Activated CD8-positive, alpha-beta memory T cell treated with anti-CD3 and anti-CD28 coated beads, Interleukin-2, amount 50 U/mL, for 4 hours (primary cell): ENCODE data around the gene ANK3.

Experiments used
- DNase-seq: peaks from one replicate; pipeline ENCODE4 v3.0.0-alpha.2; 2020

Gene ANK3

DNA sequence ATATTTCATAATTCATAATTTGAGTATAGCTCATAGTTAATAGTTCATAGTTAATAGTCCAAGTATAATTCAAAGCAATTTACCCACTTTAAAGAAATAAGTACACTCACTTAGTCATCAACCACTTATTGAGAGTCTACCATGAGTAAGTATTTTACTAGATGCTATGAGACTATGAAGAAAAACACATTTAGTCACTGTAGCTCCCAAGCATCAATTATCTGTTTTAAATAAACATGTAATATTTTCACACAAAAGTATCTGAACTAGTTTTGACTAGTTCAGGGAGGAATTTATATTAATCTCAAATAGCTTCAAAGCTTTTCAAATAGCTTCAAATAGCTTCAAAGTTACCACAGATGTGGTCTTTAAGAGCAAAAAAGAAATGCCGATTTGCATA, 119.2 kb downstream of the ANK3 start:
- DNase-seq = no peak

DNA sequence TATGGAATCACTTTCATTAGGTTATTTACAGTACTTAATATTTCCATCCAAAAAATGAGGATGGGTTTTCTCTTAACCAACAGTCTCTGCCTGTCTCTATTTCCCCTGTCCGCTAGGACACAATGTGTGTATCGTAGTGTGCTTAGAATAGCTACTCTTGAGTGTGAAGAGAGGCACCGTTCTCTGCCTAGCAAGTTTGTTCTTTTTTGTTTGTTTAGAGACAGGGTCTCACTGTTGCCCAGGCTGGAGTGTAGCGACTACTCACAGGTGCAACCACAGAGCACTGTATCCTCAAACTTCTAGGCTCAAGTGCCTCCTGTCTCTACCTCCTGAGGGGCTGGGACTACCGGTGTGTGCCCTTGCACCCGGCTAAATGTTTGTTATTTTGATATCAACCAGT, 121.9 kb downstream of the ANK3 start:
- DNase-seq = no peak

DNA sequence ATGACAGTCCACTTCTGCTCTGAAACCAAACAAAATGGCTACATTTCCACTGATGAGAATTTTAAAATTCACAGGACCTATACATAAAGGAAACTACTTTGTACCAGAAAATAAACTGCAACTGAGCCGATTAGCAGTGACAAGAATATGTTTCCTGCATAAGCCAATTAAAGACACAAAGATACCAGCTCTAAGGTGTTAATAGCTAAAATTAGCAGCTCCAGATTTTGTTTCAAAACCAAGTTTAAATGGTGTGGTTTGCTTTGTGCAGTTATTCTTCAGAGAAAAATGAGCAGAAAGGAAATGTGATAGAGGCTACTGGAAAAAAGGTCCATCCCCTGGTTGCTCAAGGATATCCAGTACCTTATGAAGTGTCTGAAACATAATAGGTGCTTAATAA, 123.2 kb downstream of the ANK3 start:
- DNase-seq = no peak

DNA sequence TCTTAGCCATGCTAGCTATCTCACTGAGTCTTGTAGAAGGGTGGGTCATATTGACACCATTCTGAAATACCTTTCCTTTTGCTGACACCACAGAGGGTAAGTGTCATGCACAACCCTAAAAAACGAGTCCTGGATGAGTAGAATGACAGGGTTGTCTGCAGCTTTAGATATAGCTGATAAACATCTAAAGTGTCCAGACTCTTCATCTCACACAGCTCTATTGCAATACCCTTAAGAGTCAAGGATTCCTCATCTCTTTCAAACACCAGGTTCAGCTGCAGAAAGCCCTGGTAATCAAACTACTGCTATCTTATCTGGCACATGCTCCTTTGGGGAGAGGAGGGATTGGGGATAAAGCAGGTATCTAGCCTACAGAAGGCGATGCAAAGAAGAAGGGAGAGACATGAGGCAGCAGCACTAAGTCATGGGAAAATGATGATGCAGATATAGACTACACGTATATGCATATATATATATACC, 127.0 kb downstream of the ANK3 start:
- DNase-seq = no peak

DNA sequence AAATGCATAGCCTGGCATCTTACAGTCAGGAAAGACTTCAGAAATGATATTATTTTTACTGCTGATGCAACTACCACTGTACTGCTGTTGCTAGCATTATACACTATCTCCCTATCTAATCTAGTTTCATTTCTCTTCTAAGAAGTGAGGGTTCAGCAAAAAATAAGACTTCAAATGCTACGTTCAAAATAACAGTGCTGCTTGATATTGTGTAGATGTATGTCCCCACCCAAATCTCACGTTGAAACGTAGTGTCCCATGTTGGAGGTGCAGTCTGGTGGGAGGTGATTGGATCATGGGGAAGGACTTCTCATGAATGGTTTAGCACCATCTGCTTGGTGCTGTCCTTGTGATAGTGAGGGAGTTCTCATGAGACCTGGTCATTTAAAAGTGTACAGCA, 129.4 kb downstream of the ANK3 start:
- no peak for DNase-seq

DNA sequence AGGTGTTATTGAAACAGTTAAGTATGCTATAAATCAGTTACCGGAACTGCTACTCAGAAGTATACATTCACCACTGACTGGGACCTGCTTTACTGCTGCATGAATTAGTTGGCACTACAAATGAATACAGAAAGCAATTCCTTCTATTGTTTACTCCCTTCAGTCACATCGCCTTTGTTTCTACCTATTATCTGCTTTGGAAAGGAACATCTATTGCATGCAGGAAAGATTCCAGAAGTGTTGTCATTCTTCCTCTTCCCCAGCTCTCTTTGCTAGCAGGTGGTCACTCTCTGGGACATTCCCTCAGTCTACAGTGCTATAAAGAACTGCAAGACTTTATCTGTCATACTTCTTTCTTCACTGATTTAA, 131.3 kb downstream of the ANK3 start:
- DNase-seq = no peak

DNA sequence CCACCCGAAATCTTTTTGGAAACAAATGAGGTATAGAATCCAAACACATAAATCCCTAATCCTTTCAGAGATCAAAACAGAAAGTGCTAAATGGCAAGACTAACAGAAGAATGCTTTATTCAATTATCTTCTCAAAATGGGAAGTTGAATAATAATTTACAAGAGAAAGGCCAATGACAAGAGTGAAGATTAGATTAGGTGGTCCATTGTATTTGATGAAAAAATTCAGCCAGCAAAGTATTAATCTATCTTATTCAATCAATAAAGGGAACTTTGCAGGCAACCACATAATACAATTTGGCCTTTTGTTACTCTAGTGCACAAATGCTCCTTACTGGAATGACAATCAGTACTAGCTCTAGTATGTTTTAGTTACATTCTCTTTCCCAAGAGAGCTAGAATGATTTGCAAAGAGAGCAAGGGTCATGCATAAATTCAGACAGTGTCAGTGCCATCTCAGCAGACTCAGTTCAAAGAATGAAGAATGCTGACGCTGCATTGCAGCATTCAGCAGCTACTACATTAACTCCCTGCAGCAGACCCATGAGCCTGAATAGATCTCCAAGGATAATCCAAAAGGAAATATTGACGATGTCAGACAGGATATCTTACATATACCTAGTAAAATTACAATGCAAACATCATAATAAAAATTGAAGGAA, 131.8 kb downstream of the ANK3 start:
- no peak for DNase-seq

GRCh38 chr10:60254776-60255175, 134.9 kb downstream of the ANK3 start:
- DNase-seq = no peak

DNA sequence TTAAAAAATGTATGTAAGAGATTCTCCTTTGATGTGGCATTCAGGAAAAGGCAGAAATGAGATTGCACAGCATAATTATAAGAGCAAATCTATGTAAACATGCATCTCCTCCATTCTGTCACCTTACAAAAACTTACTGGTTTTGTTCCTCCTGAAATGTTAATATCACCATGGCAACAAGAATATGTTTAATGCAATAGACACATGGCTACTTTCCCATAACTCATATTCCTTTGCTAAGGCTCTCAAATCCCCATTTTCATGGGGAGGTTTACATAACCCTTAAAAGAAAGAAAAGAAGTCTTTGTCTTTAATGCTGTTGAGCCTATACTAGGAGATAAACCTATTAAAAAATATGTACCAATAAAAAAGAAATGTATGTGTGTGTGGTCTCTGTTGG, 136.2 kb downstream of the ANK3 start:
- DNase-seq = no peak

DNA sequence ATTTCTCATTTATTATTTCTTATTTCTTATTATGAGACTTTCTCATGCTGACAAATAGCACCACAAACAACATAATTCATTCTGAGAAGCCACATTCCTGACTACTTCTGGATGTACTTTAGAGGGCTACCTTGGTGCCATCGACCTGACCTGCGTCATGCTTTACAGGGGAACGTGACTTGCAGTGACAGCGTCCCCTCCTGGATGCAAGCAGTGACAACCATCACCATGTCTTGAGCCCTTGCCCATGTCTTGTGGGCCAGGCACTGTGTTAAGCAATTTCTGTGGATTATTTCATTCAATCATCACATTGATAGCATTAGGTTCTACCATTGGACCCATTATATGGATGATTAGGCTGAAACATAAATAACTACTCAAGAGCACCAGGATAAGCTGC, 137.0 kb downstream of the ANK3 start:
- DNase-seq = no peak

DNA sequence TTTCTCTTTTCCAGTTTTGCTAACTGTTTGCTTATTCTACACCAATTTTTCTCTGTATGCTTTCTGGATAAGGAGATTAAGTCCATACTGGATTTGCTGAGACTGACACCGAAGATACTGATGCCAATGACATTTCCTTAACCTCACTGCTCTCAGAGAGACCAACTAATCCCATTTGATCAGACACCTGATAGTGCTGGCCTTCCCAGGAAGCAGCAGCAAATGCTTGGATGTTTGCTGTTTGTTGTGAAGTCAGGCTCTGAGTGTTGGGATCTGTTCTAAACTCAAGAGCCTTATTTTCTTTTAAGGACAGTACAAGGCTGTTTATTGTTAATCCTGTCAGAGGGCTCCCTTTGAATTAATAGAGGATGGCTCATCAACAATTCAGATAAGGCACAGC, 143.3 kb downstream of the ANK3 start:
- DNase-seq = no peak

GRCh38 chr10:60239228-60239627, 150.4 kb downstream of the ANK3 start:
- DNase-seq = no peak

DNA sequence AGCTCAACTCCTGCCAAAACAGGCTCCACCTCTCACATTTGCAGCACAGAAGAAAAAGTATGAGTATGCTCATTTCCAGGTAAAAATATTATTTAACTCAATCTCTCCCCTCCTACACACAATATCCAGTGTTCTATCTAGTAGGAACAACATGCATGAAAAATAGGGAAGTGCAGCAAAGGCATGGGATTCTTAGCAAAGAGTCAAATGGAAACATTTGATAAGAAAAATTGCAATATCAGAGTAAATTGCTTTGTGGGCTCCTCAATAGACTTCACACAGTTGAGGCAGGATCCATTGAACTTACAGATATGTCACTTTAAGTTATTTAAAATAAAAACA, 150.9 kb downstream of the ANK3 start:
- DNase-seq = no peak

GRCh38 chr10:60237977-60238758, 151.5 kb downstream of the ANK3 start:
- DNase-seq = no peak

DNA sequence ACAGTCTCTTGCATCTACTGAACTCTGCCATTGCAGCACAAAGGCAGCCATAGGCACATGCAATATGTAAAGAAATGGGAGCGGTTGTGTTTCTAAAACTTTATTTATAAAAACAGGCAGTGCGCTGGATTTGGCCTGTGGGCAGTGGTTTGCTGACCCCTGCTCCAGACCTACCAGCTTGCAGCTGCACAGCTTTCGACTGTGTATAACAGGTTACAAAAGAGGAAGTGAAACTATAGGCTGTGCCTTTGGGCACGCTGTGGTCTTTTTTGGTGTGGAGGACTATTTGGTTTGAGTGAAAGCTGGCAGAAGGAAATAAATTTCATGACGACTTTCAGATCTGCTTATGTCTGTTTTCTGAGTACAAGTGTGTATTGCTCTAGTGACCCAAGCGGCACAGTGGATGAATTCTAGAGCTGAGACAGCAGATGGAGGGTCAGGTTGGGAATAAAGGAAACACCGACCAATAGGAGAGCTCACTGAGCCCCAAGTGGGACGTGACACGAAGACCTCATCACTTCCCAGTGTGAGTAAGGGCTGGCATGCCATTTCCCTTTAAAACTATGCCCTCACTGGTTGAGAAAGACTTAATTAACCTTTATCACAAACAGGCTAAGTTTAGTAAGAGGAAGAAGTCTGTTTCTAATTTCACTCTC, 152.7 kb downstream of the ANK3 start:
- DNase-seq = no peak

DNA sequence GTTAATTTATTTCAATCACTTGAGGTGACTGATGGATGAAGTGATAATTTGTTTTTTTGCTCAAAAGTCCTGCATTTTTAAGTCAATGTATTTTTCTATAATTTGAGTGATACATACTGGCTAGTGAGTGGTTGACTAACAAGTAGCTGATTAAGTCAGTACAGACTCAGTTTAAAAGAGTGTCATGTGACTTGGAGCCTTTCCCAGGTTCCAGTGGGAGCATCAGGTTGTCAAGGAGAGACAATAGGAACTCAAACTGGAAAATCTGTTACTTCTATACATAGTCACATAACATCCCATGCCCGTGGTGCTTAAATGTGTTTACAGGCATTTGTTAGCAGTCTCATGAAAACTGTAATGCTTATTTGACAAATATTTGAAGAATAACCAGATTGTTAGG, 154.7 kb downstream of the ANK3 start:
- no peak for DNase-seq

DNA sequence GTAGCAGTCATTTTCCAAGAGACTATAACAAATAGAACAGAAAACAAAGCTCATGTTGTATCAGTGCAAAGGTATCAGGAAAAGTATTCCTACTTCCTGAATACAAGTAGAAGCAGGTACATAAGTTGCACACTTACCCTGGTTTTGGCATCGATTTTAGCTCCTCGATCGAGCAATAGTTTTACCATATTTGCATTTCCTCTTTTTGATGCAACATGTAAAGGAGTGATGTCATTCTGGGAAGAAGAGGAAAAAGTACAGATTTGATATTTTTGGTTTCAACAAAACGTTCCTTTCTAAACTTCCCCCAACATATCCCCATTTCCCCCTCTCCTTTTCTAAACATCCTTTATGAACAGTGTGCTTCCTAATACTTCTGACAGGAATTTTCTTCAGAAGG, 155.1 kb downstream of the ANK3 start:
- DNase-seq = no peak

GRCh38 chr10:60230892-60231291, 158.8 kb downstream of the ANK3 start:
- no peak for DNase-seq

GRCh38 chr10:60224066-60224705, 165.5 kb downstream of the ANK3 start:
- no peak for DNase-seq

DNA sequence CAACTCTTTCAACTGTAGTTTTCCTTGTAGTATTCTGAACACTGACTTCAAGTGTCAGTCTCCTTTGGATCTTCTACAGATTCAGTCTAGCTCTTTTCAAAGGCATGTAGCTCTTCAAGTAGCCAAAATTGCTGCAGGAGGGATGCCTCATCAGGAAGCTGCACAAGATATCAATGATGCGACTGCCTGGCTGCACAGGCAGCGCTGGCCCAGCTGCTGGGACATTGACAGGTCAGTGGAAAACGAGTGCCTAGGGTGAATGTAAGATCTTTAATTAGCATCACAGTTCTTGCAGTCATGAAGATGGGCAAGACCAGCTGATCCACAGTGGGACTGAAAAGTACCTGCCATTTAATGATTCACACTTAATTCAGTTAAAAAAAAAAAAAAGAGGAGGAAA, 167.6 kb downstream of the ANK3 start:
- no peak for DNase-seq

DNA sequence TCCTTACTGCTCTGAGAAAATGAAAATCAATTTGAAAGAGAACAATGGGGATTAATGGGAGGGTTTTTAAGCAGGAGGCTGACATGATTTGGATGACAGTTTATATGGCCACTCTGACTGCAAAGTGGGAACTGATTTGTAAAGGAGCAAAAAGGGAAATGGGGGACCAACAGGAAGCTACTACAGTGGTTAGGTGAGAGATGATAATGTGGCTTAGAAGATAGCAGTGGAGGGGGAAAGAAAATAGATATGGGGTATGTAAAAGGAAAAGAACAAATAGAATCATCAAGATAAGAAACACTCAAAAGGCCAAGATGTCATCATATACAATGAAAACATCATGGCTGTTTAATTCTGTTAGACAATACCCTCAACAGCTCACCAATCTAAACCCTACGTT, 177.5 kb downstream of the ANK3 start:
- no peak for DNase-seq

GRCh38 chr10:60209874-60210570, 179.7 kb downstream of the ANK3 start:
- DNase-seq = no peak

DNA sequence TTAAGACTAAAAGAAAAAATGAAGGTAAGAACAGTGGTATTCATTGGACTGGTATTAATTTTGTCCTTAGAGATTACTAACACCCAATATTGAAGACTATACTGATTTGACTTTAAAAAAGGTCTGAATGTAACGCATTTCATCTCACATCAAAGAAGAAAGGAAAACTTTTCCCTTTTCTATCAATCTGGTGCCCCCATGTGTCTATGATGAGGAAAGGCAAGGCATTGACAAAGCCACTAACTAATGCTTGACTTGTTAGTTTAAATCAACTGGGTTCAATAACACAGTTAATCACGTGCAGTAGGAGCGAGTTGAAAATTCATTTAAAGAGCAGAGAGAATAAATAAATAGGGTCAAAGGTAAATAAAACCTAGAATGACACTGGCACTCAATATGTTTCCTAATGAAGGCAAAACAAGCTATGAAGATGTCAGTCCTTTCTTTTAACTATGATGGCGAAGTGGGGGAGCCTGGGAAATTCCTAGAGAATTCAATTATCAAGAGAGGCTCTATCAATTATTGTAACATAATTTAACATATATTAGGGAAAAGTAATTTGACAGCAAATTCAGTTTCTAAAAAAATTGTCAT, 180.9 kb downstream of the ANK3 start:
- no peak for DNase-seq
